Esophagus muscularis mucosa (tissue), 4 donors: ENCODE results near the gene TAAR8. TPM values are rescaled to one million over a fixed set of nuclear protein-coding genes. Genes with fewer than 3 reads are reported as not detected.

Experiments used
- DNase-seq: peaks from one replicate; pipeline ENCODE4 v3.0.0-alpha.2; 2017; ENCODE audit errors: extremely low spot score
- H3K27ac ChIP-seq, 4 donors: fragments of 200-600 bp; sonication (generic); replicated peaks in 1 of 4; 1 replicate in 3 of 4; 2 replicates in 1 of 4; pipeline ENCODE4 v1.5.1; 2016 to 2019; ENCODE audit warnings: mild to moderate bottlenecking in 1 of 4
- H3K27me3 ChIP-seq, 4 donors: fragments of 200-600 bp; sonication (generic); one replicate each; pipeline versions ENCODE4 v1.5.1 to v1.6.0; 2016 to 2019
- H3K36me3 ChIP-seq, 4 donors: fragments of 200-600 bp; sonication (generic); one replicate each; pipeline ENCODE4 v1.5.1; 2016 to 2019
- H3K4me1 ChIP-seq, 4 donors: fragments of 200-600 bp; sonication (generic); one replicate each; pipeline ENCODE4 v1.5.1; 2016 to 2019
- H3K4me3 ChIP-seq, 4 donors: fragments of 200-600 bp; sonication (generic); 1 replicate in 2 of 4; 2 replicates in 2 of 4; pipeline ENCODE4 v1.5.1; 2016 to 2019; ENCODE audit warnings: mild to moderate bottlenecking in 4 of 4, moderate library complexity in 1 of 4
- H3K9me3 ChIP-seq, 4 donors: fragments of 200-600 bp; sonication (generic); 1 replicate in 3 of 4; 2 replicates in 1 of 4; pipeline ENCODE4 v1.5.1; 2016 to 2019
- CTCF ChIP-seq, 3 experiments: fragments of 200-600 bp in 2 of 3; fragments of 450-650 bp in 1 of 3; sonication (generic) in 2 of 3; IDR thresholded peaks; one replicate each; pipeline ENCODE4 v1.5.1; 2017 to 2019; ENCODE audit warnings: antibody characterized with exemption in 3 of 3, mild to moderate bottlenecking in 2 of 3, moderate library complexity in 1 of 3
- EP300 ChIP-seq: sonication (generic); formaldehyde crosslinking; IDR thresholded peaks from one replicate; pipeline ENCODE4 v1.6.1; 2017; ENCODE audit warnings: antibody characterized with exemption
- POLR2A ChIP-seq: fragments of 450-650 bp; IDR thresholded peaks from one replicate; pipeline ENCODE4 v1.6.1; 2017; ENCODE audit warnings: antibody characterized with exemption, moderate library complexity, mild to moderate bottlenecking, low read depth
- POLR2AphosphoS5 ChIP-seq, 2 donors: sonication (generic); formaldehyde crosslinking; IDR thresholded peaks; one replicate each; pipeline ENCODE4 v1.6.1; 2017; ENCODE audit warnings: antibody characterized with exemption in 2 of 2
- WGBS: methylation state at CpG from one replicate; pipeline ENCODE4 v1.1.5; 2018; 5-methylcytosine and 5-hydroxymethylcytosine counted together
- intact Hi-C: fragments of 100-400 bp; cut with DNase I; formaldehyde crosslinking; loops from one replicate; pipeline ENCODE4 v1.15.1; 2023
- total RNA-seq, 4 donors: library from RNA; depleted of rRNA; stranded (reverse); fragments of >200 nt; gene quantifications; one replicate each; pipeline versions ENCODE4 v1.1.0 to v1.2.1, GENCODE V29; 2016

Gene TAAR8
- total RNA-seq, 4 donors from 2014 or later: not detected

GRCh38 chr6:132524646-132525045, 27.8 kb upstream of the TAAR8 start:
- no peak for TF ChIP-seq POLR2A
- TF ChIP-seq EP300: no peak
- no peak for TF ChIP-seq POLR2AphosphoS5 (IDR thresholded peaks at IDR 0.05)
- no peak for TF ChIP-seq CTCF (IDR thresholded peaks at IDR 0.05)
- Histone ChIP-seq H3K36me3 (no peaks in the 10 kb centered on the region), H3K4me1 (no peaks in the 10 kb centered on the region), H3K27ac (no peak overlapping the region), H3K4me3 (no peak overlapping the region), H3K9me3 (no peaks in the 10 kb centered on the region), H3K27me3 (no peaks in the 10 kb centered on the region)
- intact Hi-C loops: no loop called here
- DNase-seq: no peak
- 84% methylated on average over 5 of the region's 5 CpGs for WGBS

- DNase-seq: no peak
- Histone ChIP-seq H3K36me3 (no peaks in the 10 kb centered on the region), H3K4me1 (peaks cover 0 to 4% (median 2%) of the 10 kb centered on the region in 4 donors), H3K27ac (no peak overlapping the region), H3K4me3 (no peak overlapping the region), H3K27me3 (no peaks in the 10 kb centered on the region), H3K9me3 (no peaks in the 10 kb centered on the region)
- 67% methylated on average over 4 of the region's 4 CpGs for WGBS
- intact Hi-C loops: no loop called here
- TF ChIP-seq POLR2AphosphoS5 (IDR thresholded peaks at IDR 0.05) (no peak), EP300 (no peak), CTCF (IDR thresholded peaks at IDR 0.05) (no peak), POLR2A (no peak)
Observed at GRCh38 chr6:132525866-132526265, 26.6 kb upstream of the TAAR8 start.

GRCh38 chr6:132526461-132526860, 26.0 kb upstream of the TAAR8 start:
- Histone ChIP-seq H3K27me3 (no peaks in the 10 kb centered on the region), H3K9me3 (no peaks in the 10 kb centered on the region), H3K4me1 (peaks cover 0 to 4% (median 2%) of the 10 kb centered on the region in 4 donors), H3K36me3 (no peaks in the 10 kb centered on the region), H3K27ac (no peak overlapping the region), H3K4me3 (no peak overlapping the region)
- no peak for DNase-seq
- 61% methylated on average over 2 of the region's 2 CpGs for WGBS
- TF ChIP-seq POLR2AphosphoS5 (IDR thresholded peaks at IDR 0.05) (no peak), CTCF (IDR thresholded peaks at IDR 0.05) (no peak), EP300 (no peak), POLR2A (no peak)
- intact Hi-C loops: no loop called here

GRCh38 chr6:132527791-132528190, 24.7 kb upstream of the TAAR8 start:
- no peaks in the 10 kb centered on the region for H3K9me3 ChIP-seq
- H3K27ac ChIP-seq: no peak overlapping the region
- no peak overlapping the region for H3K4me3 ChIP-seq
- H3K27me3 ChIP-seq: no peaks in the 10 kb centered on the region
- intact Hi-C loops: no loop called here
- TF ChIP-seq EP300: no peak
- TF ChIP-seq CTCF (IDR thresholded peaks at IDR 0.05): no peak
- TF ChIP-seq POLR2A: no peak
- TF ChIP-seq POLR2AphosphoS5 (IDR thresholded peaks at IDR 0.05): no peak
- no peak for DNase-seq
- H3K4me1 ChIP-seq: peaks cover 0 to 4% (median 2%) of the 10 kb centered on the region in 4 donors
- whole genome bisulfite sequencing: 72% methylated on average over 6 of the region's 6 CpGs
- no peaks in the 10 kb centered on the region for H3K36me3 ChIP-seq
